Left lung (tissue), 10 donors: ENCODE measurements around the gene GDPD5. TPM values are rescaled to one million over a fixed set of nuclear protein-coding genes. Genes with fewer than 3 reads are reported as not detected.

Experiments used
- ATAC-seq: fragments of 200-7000 bp; cut with Tn5 transposase; one replicate; pipeline ENCODE4 v1.9.1; 2020; ENCODE audit warnings: moderate library complexity
- DNase-seq, 4 donors: peaks; one replicate each; pipeline ENCODE4 v3.0.0-alpha.2; 2013 to 2020
- H3K27ac ChIP-seq, 2 donors: fragments of 200-600 bp; sonication (generic) in 1 of 2; one replicate each; pipeline versions ENCODE4 v1.5.0 to v1.8.0; 2020 to 2021
- H3K27me3 ChIP-seq, 2 donors: fragments of 200-600 bp; sonication (generic) in 1 of 2; one replicate each; pipeline versions ENCODE4 v1.5.0 to v1.8.0; 2020 to 2021
- H3K36me3 ChIP-seq, 2 donors: fragments of 200-600 bp; sonication (generic) in 1 of 2; one replicate each; pipeline versions ENCODE4 v1.5.0 to v1.8.0; 2020 to 2021
- H3K4me1 ChIP-seq, 2 donors: fragments of 200-600 bp; one replicate each; pipeline ENCODE4 v1.8.0; 2021
- H3K4me3 ChIP-seq, 2 donors: fragments of 200-600 bp; sonication (generic) in 1 of 2; one replicate each; pipeline versions ENCODE4 v1.5.0 to v1.8.0; 2020 to 2021; ENCODE audit warnings: mild to moderate bottlenecking in 1 of 2
- H3K9me3 ChIP-seq, 2 donors: fragments of 200-600 bp; sonication (generic) in 1 of 2; one replicate each; pipeline versions ENCODE4 v1.5.0 to v1.8.0; 2020 to 2021
- intact Hi-C, 2 donors: fragments of 100-400 bp; cut with DNase I; formaldehyde crosslinking; loops; one replicate each; pipeline versions ENCODE4 v1.11.2 to v1.14.2; 2022
- polyA plus RNA-seq, 6 donors: library from polyadenylated mRNA; unstranded; fragments of 120-200 nt; gene quantifications; one replicate each; pipeline ENCODE4 v1.2.1, GENCODE V29; 2013; ENCODE audit not compliant: insufficient read length in 6 of 6
- total RNA-seq, 2 donors: library from RNA; stranded (reverse); fragmentation: NEBNext Ultra II Directional; extraction: Animal tissue kit (Norgen Biotek cat#: 25700); gene quantifications; one replicate each; pipeline ENCODE4 v1.2.1, GENCODE V29; 2021
- TF ChIP-seq, protein P1 (sequence below), 2 donors: fragments of 200-600 bp; sonication (generic) in 1 of 2; IDR thresholded peaks; one replicate each; pipeline versions ENCODE4 v1.5.0 to v1.8.0; 2021; ENCODE audit warnings: antibody characterized with exemption in 2 of 2
- donor health status: DM: no; HTN: yes; CAD: no.
- donor health status: DM: no; HTN: no; CAD: no.

The GDPD5 gene
- total and polyA plus RNA-seq, 8 donors = 10.5 to 34.8 (median 27.6) TPM

DNA sequence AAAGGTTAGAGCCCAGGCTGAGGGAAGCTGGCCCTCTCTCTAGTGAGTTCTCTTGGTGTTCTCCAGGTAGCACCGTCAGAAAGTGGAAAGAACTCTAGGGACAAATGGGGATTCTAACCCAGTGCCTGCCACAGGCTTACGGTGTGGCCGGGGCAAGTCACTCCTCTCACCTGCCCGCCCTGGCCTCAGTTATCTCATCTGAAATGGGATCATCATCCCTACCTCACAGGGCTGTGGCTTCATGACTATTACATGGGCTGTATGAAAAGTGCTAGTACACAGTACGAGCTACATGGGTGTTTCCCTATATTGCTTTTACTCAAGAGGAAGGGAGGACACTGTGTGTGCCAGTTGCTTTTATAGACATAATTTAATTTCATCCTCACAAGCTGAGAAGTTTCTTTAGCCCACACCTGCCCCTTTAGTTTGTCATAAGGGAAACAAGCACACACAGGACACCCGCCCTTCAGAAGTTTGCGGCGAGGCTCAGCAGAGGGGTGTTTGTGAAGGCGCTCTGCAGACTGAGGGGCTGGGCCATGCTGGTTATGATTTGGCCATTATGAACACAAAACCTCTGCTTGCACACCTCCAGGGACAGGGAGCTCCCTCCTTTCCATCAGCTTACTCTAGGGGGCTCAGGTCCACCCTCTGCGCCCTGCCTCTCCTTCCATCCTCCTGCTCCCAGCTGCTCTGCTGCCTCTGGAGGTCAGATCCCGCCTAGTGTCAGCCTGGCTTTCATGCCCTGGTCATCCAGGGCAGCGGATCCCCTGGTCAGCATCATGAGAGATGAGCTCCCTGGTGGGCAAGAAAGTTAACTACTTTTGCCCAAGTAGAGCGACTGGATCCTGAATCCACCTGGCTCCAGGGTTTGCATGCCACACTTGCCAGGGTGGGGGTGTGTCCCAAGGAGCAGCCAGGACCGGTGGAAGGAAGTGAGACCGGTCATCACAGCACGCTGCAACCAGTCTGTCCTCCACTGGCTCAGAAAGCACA, 93.9 kb downstream of the GDPD5 start:
- peaks cover 0 to 5% of the 10 kb centered on the region in 2 donors for H3K36me3 ChIP-seq
- peaks cover 0 to 13% of the 10 kb centered on the region in 2 donors for H3K4me1 ChIP-seq
- H3K27me3 ChIP-seq = peaks cover 11 to 61% of the 10 kb centered on the region in 2 donors
- intact Hi-C loops = no loop called here
- peak in 1 of 4 donors; percentile 50 for DNase-seq
- no peak overlapping the region for H3K4me3 ChIP-seq
- ATAC-seq = no peak
- TF ChIP-seq, protein P1, sequence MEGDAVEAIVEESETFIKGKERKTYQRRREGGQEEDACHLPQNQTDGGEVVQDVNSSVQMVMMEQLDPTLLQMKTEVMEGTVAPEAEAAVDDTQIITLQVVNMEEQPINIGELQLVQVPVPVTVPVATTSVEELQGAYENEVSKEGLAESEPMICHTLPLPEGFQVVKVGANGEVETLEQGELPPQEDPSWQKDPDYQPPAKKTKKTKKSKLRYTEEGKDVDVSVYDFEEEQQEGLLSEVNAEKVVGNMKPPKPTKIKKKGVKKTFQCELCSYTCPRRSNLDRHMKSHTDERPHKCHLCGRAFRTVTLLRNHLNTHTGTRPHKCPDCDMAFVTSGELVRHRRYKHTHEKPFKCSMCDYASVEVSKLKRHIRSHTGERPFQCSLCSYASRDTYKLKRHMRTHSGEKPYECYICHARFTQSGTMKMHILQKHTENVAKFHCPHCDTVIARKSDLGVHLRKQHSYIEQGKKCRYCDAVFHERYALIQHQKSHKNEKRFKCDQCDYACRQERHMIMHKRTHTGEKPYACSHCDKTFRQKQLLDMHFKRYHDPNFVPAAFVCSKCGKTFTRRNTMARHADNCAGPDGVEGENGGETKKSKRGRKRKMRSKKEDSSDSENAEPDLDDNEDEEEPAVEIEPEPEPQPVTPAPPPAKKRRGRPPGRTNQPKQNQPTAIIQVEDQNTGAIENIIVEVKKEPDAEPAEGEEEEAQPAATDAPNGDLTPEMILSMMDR (IDR thresholded peaks at IDR 0.05) = no peak
- H3K27ac ChIP-seq = no peak overlapping the region
- peaks cover 0 to 6% of the 10 kb centered on the region in 2 donors for H3K9me3 ChIP-seq

DNA sequence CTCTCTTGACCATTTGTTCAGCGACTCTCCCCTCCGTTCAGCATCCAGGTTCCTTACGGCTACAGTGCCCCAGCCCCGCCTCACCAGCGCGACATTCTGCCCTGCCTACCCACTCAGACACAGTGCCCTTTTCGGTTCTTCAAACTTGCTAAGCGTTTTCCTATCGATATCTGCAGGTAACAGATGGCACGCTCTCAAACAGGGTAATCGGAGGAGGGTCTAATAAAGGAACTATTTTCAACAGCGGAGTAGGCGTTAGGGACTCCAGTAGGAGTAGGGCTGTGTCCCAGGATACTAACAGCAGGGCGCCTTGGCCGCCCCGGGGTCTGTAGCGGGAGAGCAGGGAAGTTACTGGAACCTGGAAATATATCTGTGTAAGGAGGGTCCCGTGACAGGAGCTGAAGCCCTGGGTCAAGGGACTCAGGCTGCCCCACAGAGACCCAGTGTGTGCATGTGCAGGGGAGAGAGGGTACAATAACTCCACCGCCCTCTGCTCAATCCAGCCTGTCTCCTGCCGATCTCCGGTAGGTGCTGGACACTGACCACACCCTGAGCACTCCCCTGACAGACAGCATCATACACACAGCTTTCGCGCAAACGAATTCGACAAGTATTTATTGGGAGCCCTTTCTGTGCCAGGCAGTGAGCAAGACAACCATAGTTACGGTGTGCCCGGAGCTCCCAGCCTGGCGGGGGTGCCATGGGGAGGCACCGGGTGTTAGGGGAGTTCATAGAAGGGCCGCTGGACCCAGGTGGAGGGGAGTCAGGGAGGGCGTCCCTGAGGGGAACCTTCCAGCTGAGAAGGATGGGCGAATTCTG, 94.8 kb downstream of the GDPD5 start:
- Histone ChIP-seq H3K36me3 (no peaks in the 10 kb centered on the region), H3K27me3 (peaks cover 11 to 61% of the 10 kb centered on the region in 2 donors), H3K4me3 (peak overlapping the region; percentile 21 to 28), H3K4me1 (peaks cover 0 to 13% of the 10 kb centered on the region in 2 donors), H3K27ac (no peak overlapping the region), H3K9me3 (peaks cover 0 to 6% of the 10 kb centered on the region in 2 donors)
- intact Hi-C loops = no loop called here
- TF ChIP-seq, protein P1 (IDR thresholded peaks at IDR 0.05) = no peak
- no peak for ATAC-seq
- DNase-seq = peak in 1 of 4 donors; percentile 49

DNA sequence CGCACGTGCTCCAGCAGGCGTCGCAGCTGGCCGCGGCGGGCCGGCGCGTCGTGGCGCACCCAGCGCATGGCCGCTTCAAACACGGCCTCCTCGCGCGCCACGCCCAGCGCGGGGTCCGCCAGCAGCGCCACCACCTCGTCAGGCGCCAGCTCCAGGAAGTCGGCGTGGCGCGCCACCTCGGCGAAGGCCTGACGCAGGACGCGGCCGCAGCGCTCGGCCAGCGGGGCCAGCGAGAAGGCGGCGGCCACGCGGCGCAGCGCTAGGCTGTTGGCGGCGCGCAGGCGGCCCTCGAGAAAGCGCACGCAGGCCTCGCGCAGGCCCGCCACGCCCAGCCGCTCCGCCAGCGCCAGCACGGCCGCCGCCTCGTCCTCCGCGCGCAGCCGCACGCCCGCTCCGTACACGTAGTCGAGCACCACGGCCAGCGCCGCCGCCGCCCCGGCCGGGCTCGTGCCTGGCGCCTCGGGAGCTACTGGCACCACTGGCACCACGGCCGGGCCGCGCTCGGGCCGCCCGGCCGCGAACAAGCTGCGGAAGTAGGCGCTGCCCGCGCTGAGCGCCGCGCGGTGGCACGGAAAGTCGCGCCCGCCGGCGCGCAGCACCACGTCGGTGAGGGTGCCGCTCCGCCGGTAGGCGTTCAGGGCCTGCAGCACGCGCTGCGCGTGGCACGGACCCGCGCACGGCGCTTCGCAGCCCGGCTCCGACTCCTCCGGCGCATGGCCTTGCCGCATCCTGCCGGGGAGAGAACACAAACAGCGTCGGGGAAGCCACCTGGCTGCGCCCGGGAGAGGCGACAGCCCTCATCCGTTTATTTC, 95.6 kb downstream of the GDPD5 start:
- H3K27me3 ChIP-seq = peaks cover 11 to 61% of the 10 kb centered on the region in 2 donors
- no peaks in the 10 kb centered on the region for H3K36me3 ChIP-seq
- intact Hi-C loops = no loop called here
- no peak overlapping the region for H3K27ac ChIP-seq
- TF ChIP-seq, protein P1 (IDR thresholded peaks at IDR 0.05) = no peak
- ATAC-seq = peak; percentile 57
- peaks cover 0 to 13% of the 10 kb centered on the region in 2 donors for H3K4me1 ChIP-seq
- peak overlapping the region; percentile 21 to 28 for H3K4me3 ChIP-seq
- DNase-seq = peak in 3 of 4 donors; percentile 60 to 88 (median 63)
- peaks cover 0 to 6% of the 10 kb centered on the region in 2 donors for H3K9me3 ChIP-seq

DNA sequence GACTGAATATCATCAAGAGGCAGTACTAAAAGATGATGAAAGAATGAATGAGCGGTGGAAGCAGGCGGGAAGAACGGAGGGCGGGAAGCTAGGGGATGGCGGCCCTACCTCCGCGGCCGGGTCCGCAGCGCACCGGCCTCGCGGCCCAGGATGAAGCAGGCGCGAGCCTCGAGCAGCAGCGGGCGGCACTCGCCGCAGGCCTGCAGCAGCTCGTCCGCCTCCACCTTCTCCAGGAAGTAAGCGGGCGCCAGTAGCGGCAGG, 96.2 kb downstream of the GDPD5 start:
- H3K9me3 ChIP-seq = peaks cover 0 to 6% of the 10 kb centered on the region in 2 donors
- no peak overlapping the region for H3K4me3 ChIP-seq
- peaks cover 0 to 13% of the 10 kb centered on the region in 2 donors for H3K4me1 ChIP-seq
- H3K36me3 ChIP-seq = no peaks in the 10 kb centered on the region
- H3K27ac ChIP-seq = no peak overlapping the region
- ATAC-seq = no peak
- DNase-seq = peak in 1 of 4 donors; percentile 70
- TF ChIP-seq, protein P1 (IDR thresholded peaks at IDR 0.05) = no peak
- intact Hi-C loops = no loop called here
- peaks cover 11 to 61% of the 10 kb centered on the region in 2 donors for H3K27me3 ChIP-seq
